Inflammatory macrophage treated with lipopolysaccharide for 4 hours (primary cell): ENCODE data around the gene DBF4.
"Not testable (repeated sequence)": the region's sequence is repeated elsewhere in the genome, so short reads cannot be mapped to it uniquely, and the experiment has no call there.

Experiments used
- DNase-seq: peaks from one replicate; pipeline ENCODE4 v3.0.0-alpha.2; 2020

The DBF4 gene

GRCh38 chr7:87876040-87876868, at the start of gene DBF4, which contains the start of gene SLC25A40:
Gene DBF4 (plus strand): TSS chr7:87876493. CDS start chr7:87876733, 240 bp downstream.
Gene SLC25A40 (minus strand): TSS chr7:87876360. CDS start chr7:87858727, 17,633 bp downstream.
- DNase-seq, result peak; percentile 96

GRCh38 chr7:87828383-87828782, 47.9 kb upstream of the DBF4 start:
- DNase-seq, result not testable (repeated sequence)

- DNase-seq, result no peak
Observed at GRCh38 chr7:87831097-87831496, 45.2 kb upstream of the DBF4 start.

GRCh38 chr7:87833130-87833529, 43.2 kb upstream of the DBF4 start:
- DNase-seq, result no peak

- DNase-seq, result no peak
Observed at GRCh38 chr7:87837597-87837996, 38.7 kb upstream of the DBF4 start.

- DNase-seq, result no peak
Observed at GRCh38 chr7:87850836-87851593, 25.3 kb upstream of the DBF4 start.

GRCh38 chr7:87852306-87852705, 24.0 kb upstream of the DBF4 start:
- peak; percentile 65 for DNase-seq

- peak; percentile 47 for DNase-seq
Observed at GRCh38 chr7:87853237-87853864, 22.9 kb upstream of the DBF4 start.

GRCh38 chr7:87858417-87859100, 17.7 kb upstream of the DBF4 start:
- peak; percentile 61 for DNase-seq

- no peak for DNase-seq
Observed at GRCh38 chr7:87866089-87866488, 10.2 kb upstream of the DBF4 start.

GRCh38 chr7:87866533-87866932, 9.8 kb upstream of the DBF4 start:
- not testable (repeated sequence) for DNase-seq

- no peak for DNase-seq
Observed at GRCh38 chr7:87870471-87870870, 5.8 kb upstream of the DBF4 start.

- DNase-seq, result peak; percentile 90
Observed at GRCh38 chr7:87872346-87872745, 3.9 kb upstream of the DBF4 start.

- peak; percentile 45 for DNase-seq
Observed at GRCh38 chr7:87873328-87873727, 3.0 kb upstream of the DBF4 start.

GRCh38 chr7:87874066-87874465, 2.2 kb upstream of the DBF4 start:
- peak; percentile 93 for DNase-seq

- DNase-seq, result peak; percentile 23
Observed at GRCh38 chr7:87875151-87876039, 898 bp upstream of the DBF4 start.

- peak; percentile 68 for DNase-seq
Observed at GRCh38 chr7:87876869-87877234, 559 bp downstream of the DBF4 start.

GRCh38 chr7:87877366-87878040, 1.2 kb downstream of the DBF4 start:
- DNase-seq, result no peak

- no peak for DNase-seq
Observed at GRCh38 chr7:87878208-87878735, 2.0 kb downstream of the DBF4 start.

GRCh38 chr7:87882151-87882937, 6.1 kb downstream of the DBF4 start:
- no peak for DNase-seq
